HG03432 (cell line): ENCODE measurements around the gene TBC1D5.

ENCODE experiments used
- ATAC-seq: cut with Tn5 transposase; IDR thresholded peaks from one replicate; pipeline ENCODE4 v1.9.1; 2021; ENCODE audit warnings: mild to moderate bottlenecking, moderate library complexity; ENCODE audit not compliant: unreplicated experiment

TBC1D5 gene

DNA sequence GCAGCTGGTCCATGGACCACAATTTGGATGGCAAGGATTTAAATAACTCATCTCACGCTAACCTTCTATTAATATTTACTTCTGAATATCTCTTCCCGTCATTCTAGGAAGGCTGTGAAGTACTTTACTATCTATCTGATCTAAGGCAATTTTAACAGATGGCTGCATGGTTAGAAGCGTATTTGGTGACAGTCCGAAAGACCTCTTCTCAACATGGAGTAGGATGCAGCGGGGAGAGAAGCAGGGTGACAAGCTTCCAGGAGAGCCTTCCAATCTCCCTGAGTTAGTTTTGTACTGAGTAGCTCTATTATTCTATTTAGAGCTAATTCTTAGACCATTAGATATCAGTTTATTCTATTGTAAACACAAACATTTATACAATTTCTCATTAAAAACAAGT, 548.3 kb downstream of the TBC1D5 start:
- ATAC-seq = no peak

DNA sequence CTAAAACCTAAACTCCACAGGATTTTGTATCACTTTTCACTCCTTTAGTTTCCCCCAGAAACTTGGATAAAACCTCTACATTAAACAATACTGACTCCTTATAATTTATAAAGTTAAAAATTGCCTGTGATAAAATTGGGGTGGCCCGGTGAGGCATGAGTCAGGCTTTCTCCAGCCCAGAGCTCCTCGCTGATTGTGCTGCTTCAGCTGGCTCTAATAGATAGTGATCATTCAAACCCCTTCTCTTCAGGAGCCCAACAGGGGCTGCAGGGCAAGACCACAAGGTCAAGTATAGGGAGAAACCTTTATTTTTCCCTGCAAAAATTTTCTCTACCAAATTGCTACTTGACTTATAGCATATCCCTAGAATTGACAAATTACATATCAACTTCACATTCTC, 549.4 kb downstream of the TBC1D5 start:
- no peak for ATAC-seq

DNA sequence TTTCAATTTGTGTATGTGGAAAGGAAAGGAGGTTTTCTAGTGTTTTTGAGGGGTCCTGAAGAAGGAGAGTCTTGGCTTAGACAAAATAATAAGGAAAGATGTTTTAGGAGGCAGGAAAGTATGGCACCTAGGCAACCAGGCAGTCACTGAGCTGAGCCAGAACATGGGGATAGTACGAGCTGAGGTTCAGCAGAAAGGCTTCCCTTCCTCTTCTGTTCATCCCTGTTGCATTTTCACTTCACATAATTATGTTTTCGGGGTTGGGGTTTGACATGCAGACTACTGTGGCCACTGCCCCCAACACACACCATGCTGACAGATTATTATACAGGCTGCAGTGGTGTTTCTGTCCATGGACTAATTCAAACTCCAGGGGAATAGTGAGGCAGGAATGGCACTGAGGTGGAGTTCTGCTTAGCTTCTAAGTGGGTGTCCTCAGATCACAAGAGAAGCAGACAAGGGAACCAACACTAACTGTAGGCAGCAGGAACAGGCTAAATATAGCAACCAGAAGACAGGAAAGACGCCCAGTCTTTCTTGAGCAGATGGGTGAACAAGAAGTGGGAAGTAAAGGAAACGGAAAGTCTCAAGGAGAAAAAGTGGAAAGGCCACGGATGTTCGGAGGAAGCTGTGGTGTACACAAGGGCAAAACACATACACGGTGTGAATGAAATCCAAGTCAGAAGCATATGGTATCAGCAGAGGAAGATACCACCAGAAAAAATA, 551.9 kb downstream of the TBC1D5 start:
- ATAC-seq = no peak

DNA sequence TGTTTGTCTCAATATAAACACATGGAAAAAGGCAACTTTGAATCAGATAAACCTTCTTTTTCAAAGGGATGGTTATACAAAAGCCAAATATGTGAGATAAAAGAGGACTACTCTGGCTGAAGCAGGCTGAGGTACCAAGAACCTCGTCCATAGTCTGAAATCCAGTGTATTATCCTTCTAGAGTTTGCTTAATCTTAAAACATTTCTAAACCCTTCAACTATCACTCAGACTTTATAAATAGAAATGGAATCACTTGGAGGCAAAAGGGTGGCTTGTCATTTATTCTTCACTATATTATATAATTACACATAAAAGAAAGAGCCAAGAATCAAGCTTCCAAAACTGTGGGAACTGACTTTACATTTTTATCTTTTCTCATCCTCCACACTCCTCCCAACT, 554.1 kb downstream of the TBC1D5 start:
- no peak for ATAC-seq

DNA sequence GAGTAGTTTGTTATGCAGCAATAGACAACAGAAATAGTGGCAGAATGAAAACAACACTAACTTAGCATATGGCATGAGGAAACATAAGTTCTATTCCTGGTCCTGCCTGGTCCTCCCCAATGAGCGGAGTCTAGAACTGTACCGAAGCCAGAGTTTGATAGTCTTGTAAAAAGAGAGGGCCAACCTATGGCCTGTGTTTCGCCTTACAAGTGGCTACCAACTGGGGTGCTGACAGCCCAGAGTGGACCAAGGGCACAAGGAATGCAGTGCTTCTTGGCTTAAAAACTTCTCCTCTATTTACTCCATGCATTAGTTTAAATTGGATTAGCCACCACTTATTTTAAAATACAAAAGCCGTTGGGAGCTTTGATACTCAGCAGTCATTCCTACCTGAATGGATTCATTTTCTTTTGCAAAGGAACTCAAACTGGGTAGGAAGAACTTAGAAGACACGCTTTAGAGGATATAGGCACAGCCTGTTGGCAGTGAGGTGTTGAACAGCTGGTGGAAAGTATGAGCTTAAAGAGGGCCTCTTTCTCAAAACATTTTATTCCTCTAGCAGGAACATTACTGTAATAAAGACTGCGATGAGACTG, 554.7 kb downstream of the TBC1D5 start:
- no peak for ATAC-seq

DNA sequence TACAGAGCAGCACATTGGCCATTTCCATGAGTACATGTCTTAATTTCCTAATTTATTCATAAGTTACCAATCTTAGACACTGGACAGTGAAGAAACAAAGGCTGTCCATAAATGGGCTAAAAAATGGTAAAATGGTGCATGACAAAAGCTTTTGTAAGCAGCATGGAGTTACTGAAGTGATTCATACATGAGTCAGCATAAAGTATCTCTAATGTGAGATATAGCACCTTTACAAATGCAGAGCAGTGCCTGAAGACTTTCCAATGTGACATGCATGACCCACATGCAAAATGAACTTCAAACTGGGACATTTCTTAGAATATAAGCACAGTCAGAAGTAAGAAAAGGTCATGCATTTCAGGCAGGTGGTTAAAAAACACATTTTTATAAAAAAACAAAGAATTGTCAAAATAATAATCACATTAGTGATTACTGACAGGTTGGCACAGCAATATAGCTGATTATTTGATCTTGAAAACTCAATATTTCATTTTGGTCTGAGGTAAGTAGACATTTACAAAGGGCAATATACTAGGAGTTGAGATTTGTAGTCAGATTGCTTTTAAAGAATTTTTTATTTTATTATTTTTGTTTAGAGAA, 558.4 kb downstream of the TBC1D5 start:
- no peak for ATAC-seq

DNA sequence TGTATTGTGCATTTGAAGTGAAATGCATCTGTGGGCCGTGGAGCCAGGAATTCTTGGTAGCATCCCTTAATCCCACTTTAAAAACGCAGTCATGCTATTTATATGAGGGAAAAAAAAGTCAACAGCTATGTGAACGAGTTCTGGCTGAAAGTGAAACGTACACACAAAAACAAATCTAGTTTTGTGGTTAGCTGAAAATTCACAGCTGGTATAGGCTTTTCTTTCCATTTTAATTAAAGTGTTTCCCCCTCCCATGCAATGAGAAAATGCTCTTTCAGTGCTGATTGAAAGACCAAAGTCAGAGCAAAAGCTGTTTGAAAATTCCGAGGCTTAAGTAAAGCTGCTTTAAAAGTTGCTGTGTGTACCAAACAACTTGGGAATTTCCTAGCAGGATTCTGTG, 560.3 kb downstream of the TBC1D5 start:
- peak; percentile 67 for ATAC-seq

DNA sequence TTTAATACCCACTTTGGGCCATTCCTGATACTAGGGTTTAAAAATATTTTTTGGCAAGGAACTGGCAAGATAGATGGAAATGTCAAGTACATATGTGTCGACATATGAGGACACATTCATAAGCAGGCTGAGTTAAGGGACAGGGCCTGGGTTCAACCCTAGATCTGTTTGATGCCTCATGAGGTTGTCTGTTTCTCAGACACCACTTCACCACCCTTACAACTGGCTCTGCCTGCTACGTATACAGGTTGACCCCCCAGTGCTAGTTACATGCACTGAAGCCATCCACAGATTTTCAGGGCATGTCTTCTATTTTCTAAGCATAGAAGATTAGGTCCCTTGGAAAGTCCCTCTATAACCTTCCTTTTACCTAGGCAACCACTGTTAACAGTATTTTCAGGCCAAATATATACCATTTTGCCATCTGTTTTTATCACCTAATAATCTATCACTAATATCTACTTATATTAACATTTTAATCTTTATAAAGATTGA, 561.0 kb downstream of the TBC1D5 start:
- ATAC-seq = peak; percentile 33

DNA sequence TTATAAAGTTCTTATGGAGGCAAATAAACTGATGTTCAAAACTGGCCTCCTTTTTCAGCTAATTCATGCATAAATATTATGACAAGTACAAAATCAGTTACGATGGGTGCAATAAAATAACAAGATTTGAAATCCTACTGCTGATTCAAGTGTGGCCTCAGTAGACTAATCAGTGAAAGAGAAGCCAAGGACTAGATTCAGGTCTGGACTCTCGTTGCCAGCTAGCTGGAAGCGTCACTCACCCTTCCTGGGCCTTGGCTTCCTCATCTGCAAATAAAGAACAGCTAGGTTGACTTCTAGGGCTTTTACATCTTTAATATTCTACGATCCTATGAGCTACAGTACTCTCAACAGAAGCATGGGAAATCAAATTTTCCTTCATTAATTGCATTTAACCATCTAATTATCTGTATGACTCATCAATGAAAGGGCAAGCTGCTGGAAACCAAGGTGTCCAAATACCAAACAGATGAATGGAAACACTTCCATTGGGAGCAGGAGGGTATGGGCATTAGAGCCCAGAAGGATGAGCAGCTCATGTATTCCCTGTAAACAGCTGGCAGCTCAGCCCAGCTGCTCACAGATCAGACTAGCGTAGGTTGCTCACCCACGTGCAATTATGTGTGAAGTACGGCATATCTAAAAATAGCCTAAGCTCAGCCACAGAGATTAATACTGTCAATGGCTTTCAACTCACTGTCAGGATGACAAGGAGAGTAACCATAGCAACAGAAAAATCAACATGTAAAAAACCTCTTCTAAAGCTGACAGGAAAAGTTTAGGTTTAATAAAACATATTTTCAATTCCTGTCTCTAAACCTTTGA, 562.8 kb downstream of the TBC1D5 start:
- ATAC-seq = peak; percentile 83

DNA sequence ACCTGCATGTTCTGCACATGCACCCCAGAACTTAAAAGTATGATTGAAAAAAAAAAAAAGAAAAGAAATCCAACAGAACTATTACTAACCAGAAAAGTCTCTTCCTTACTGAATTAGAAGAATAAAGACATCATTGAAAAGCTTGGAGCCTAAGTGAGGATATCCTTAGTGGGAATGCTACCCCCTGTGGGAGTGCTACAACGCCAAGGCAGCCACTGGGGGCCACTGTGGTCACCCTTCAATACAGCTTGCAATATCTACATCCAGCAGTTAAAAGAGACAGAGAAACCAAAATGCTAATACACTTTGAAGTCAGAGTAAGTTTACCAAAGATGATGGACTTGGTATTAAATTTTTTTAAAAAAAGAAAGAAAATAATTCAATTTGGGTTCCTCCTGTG, 565.7 kb downstream of the TBC1D5 start:
- ATAC-seq = no peak

DNA sequence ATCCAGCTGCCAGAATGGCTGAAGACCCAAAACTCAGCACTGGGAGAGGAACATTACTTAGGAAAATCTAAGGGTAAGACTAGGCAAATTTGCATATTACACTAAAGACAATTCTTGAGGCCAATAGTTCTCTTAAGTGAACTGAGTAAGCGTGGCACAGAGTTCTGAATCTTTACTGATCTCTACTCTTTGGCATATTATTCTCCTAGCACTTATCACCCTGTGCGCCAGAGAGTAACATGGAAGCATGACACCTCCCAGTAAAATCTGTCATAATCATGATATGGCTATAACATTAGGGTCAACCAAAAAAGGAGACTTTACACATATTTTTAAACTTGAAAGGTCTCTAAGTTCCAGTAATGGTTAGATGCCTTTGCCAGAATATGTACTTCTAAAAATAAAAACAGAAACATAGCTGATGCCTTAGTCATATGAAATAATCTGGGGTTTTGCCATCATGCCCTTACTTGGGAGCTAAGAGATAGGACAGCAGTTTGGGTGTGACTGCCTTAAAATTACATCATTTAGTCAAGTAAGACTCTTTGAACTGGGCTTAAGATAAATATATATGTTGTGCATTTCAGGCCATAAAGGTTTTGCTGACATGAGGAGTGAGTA, 567.1 kb downstream of the TBC1D5 start:
- ATAC-seq = no peak

DNA sequence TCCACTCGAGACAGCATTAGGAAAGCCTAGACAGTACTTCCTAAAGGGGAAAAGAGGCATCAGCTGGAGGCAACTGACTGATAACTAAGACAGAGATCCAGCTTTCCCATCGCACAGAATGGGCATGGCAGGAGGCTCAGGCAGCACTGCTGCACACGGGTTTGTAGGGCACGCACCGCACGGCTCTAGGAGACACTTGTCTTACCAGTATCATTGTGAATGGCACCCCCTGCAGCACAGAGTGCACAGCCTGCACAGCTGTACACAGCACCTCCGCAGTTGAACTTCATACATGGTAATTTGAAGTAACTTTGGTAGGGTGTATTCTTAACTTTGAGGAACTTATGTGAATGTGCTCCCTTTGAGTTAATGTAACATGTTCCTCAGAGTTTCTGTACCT, 576.1 kb downstream of the TBC1D5 start:
- ATAC-seq = no peak

DNA sequence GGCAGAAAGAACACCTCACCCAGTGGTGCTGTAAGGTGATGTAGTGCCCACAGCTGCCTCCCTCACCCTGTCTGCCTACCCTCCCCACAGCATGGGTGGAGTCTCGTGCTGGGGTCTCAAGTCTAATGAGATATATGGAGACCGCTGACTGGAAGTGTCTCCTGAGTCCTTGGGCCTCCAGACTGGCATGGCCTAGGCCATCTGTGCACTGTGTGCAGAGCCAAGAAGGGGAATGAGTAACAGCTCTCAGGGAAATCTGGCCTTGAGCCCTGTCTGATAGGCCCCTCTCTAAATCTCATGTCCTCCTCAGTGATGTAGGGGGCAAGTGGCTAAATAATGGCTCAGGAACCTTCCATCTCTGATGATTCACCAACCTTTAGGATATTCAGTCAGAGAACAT, 580.3 kb downstream of the TBC1D5 start:
- no peak for ATAC-seq

DNA sequence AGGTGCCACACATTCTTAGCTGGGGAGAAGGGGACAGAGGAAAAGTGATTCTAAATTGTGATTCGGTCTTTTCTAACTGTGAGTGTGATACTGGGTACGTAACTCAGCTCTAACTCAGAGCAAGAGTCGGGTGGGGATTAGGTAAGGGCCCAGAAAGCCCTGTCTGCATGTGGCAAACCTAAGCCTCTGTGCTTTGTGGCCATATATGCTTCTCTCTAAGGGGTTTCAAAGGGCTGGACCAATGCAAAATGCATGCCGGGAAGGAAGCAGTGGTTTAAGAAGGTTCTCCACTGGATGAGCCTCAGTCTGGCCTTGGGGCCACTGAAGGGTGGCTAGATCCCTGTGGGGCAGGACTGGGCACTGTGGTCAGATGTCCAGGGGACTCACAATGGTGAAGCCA, 581.8 kb downstream of the TBC1D5 start:
- no peak for ATAC-seq

DNA sequence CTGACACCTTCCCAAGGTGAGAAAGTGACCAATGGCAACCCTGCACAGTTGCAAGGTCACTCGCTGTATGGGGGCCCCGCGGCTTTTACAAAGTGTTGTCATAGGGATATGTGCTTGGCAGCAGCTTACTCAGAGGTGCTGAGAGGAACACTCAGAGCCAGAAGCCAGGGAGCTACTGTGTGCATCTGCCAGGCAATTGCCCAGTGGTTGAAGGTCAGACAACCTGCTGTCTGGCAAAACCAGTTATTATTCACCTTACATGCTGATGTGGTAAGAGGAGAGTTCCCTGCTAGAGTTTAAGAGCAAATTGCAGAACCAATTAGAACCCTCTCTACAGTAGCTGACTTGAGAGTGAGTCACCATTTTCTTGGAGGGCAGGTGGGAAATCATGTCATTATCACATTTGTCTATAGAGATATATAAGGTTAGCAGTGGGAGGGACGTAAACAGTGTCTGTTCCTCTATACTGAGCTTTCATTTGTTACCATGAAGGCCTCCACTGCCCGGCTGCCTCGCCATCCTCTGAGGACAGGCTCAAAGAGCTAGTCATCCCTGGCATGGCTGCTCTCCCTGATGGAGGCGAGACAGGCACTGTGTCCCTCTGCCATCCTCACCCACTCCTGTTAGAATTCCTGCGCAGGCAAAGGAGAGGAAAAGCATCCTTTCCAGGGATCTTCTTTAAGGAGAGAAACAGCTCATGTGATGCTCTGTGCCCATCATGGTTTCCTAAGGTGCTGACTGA, 583.3 kb downstream of the TBC1D5 start:
- ATAC-seq = no peak

DNA sequence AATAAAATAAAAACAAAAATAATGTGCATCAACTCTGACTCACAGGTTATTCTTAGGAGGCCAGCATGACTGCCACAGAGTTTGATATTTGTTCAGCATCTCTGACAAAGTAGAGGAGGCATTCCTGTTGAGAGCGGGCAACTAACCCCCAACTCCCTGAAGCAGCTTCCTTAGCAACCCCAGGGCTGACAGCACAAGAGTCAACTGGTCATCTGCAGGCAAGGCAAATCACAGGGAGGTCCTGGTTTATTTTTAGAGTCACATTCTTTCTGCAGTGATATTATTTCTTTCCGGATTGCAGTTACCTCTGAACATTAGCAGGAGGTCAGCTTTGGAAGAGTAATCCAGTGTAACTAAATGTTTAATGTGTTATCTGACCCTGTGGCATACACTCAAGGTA, 584.7 kb downstream of the TBC1D5 start:
- no peak for ATAC-seq

DNA sequence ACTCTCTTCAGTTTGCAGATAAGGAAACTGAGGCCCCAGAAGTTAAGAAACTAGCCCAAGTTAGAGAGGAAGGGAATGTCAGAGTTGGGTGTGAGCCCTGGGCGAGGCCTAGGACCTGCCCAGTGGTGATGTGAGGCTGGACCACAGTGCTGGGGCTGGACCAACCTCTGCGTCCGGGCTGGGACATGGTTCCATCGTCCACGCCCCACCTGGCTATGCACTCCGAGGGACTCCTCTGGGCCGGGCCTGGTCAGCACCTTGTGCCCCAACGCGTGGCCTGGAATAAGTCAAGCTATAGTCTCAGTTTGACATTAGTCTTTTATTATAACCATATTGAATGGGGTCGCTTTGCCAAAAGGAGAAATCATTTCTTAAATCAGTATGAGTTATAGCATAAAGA, 585.6 kb downstream of the TBC1D5 start:
- no peak for ATAC-seq

DNA sequence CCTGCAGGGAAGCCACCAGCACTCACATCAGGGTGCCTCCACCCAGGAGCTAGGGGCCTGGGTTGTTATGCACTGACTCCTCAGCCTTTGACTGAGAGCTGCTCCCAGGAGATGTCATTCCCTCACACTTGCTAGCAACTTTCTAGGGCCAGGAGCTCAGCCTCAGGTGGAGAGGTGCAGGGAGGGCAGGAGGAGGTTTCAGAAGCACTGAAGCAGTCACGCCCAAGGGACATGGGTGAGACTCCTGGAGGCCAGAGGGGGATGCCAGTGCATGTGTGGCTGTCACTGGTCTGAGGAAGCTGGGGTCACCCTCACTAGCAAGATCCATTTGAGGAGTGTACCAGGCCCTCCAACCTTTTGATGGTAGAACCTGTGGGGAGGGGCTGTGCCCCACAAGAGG, 586.5 kb downstream of the TBC1D5 start:
- no peak for ATAC-seq

DNA sequence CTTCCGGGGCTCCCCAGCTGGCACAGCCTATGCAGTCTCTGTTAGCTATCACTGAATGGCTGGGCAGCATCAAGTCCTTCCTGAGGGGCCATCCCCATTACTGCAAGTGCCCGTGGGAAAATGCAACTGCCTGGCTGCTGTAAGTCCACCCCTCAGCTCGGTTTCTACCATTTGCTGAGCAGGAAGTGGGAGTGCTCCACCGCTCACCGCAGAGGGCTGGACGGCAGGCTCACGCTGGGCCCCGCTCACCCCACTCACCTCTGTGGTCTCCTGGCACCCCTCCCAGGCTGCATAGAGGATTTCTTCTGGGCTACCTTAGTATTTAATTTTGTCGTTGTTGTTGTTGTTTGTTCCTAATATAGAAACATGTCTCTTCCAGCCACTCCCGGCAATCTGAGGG, 587.5 kb downstream of the TBC1D5 start:
- no peak for ATAC-seq

DNA sequence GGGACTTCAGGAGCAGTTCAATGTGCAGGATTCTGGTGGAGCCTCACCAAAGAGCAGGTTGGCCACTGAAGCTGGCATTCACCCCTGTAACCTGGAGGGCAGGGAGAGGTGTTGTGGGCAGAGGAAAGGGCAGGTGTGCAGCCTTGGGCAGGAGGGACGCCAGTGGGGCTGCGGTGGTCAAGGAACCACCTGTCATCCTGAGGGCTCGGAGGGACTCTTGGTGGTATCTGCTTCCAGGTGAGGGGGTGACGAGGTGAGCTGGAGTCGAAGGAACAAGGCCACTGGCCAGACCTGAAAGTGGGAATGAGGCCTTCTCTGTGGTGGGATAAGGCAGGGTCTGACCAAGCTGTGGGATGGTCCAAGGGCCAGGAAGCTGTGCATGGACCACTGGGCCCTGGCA, 588.2 kb downstream of the TBC1D5 start:
- ATAC-seq = no peak
